HG03108 (cell line): Measurements from ENCODE around the gene NACC1.

Source experiments
- ATAC-seq: cut with Tn5 transposase; IDR thresholded peaks from one replicate; pipeline ENCODE4 v1.9.1; 2021; ENCODE audit warnings: moderate library complexity; ENCODE audit not compliant: unreplicated experiment

The NACC1 gene

GRCh38 chr19:13118424-13119193 lies 545 bp downstream of the NACC1 start:
- no peak for ATAC-seq

- no peak for ATAC-seq
These were observed 1.6 kb downstream of the NACC1 start for GRCh38 chr19:13119627-13120026.

GRCh38 chr19:13120031-13120430 lies 2.0 kb downstream of the NACC1 start:
- ATAC-seq: no peak

GRCh38 chr19:13120817-13121216 lies 2.8 kb downstream of the NACC1 start:
- ATAC-seq: no peak

GRCh38 chr19:13121551-13122274 lies 3.6 kb downstream of the NACC1 start:
- no peak for ATAC-seq

- ATAC-seq: no peak
These were observed 4.3 kb downstream of the NACC1 start for GRCh38 chr19:13122275-13122878.

GRCh38 chr19:13122980-13123957 lies 5.2 kb downstream of the NACC1 start:
- ATAC-seq: no peak

GRCh38 chr19:13127051-13127450 lies 9.0 kb downstream of the NACC1 start:
- no peak for ATAC-seq

- ATAC-seq: no peak
These were observed 9.9 kb downstream of the NACC1 start for GRCh38 chr19:13127811-13128575.

- ATAC-seq: no peak
These were observed 10.5 kb downstream of the NACC1 start for GRCh38 chr19:13128583-13128982.

GRCh38 chr19:13129384-13129783 lies 11.3 kb downstream of the NACC1 start:
- ATAC-seq: no peak

- ATAC-seq: no peak
These were observed 12.9 kb downstream of the NACC1 start for GRCh38 chr19:13130886-13131490.

GRCh38 chr19:13132471-13133180 lies 14.6 kb downstream of the NACC1 start:
- ATAC-seq: no peak

- no peak for ATAC-seq
These were observed 15.3 kb downstream of the NACC1 start for GRCh38 chr19:13133241-13133870.

GRCh38 chr19:13134626-13135025 lies 16.6 kb downstream of the NACC1 start:
- ATAC-seq: no peak

- ATAC-seq: no peak
These were observed 17.3 kb downstream of the NACC1 start for GRCh38 chr19:13135068-13136062.

GRCh38 chr19:13137290-13137794 lies 19.3 kb downstream of the NACC1 start:
- ATAC-seq: no peak
